ENCODE results near the gene TYRP1. TPM values are rescaled to one million over a fixed set of nuclear protein-coding genes. Genes with fewer than 3 reads are reported as not detected.
A peak's percentile ranks its signal among the peaks of the same experiment; 100 is the strongest.

The TYRP1 gene
- total and polyA plus RNA-seq, 11 donors: 12.7 to 122 (median 71.3) TPM

DNA sequence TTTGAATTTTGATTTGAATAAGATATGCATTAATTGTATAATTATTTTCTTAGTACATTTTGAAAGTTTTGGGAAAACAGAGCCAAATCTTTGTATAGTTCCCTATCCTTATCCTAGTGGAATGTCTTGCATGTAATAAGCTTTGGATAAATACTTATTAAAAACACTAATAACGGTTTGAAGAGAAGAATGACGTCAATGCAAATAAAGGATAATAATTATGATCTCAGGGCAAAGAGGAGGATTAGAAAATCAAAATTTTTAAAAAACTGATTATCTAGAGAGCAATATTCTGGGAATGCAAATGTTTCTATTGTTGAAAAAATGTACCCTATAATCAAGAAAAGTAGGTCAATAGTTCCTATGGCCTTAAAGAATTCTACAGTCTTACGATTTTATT lies 22.1 kb downstream of the TYRP1 start:
- peaks cover 0 to 3% (median 0%) of the 10 kb centered on the region in 12 donors for H3K4me1 ChIP-seq
- no peak for DNase-seq
- WGBS, 4 donors: 88 to 96% (median 91%) methylated on average over 3 of the region's 3 CpGs
- H3K27me3 ChIP-seq: no peaks in the 10 kb centered on the region
- no peak for ATAC-seq
- TF ChIP-seq POLR2A (IDR thresholded peaks at IDR 0.05): no peak
- TF ChIP-seq, protein P1, sequence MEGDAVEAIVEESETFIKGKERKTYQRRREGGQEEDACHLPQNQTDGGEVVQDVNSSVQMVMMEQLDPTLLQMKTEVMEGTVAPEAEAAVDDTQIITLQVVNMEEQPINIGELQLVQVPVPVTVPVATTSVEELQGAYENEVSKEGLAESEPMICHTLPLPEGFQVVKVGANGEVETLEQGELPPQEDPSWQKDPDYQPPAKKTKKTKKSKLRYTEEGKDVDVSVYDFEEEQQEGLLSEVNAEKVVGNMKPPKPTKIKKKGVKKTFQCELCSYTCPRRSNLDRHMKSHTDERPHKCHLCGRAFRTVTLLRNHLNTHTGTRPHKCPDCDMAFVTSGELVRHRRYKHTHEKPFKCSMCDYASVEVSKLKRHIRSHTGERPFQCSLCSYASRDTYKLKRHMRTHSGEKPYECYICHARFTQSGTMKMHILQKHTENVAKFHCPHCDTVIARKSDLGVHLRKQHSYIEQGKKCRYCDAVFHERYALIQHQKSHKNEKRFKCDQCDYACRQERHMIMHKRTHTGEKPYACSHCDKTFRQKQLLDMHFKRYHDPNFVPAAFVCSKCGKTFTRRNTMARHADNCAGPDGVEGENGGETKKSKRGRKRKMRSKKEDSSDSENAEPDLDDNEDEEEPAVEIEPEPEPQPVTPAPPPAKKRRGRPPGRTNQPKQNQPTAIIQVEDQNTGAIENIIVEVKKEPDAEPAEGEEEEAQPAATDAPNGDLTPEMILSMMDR (IDR thresholded peaks at IDR 0.05): no peak
- intact Hi-C loops (cut with DNase I): loop anchor here in 1 of 10 donors (5.0 kb wide), 1 partner anchor 372 kb away; no protein-coding TSS in a partner anchor
- H3K9me3 ChIP-seq: no peaks in the 10 kb centered on the region
- H3K4me3 ChIP-seq: no peak overlapping the region
- H3K36me3 ChIP-seq: no peaks in the 10 kb centered on the region
- no peak overlapping the region for H3K27ac ChIP-seq

DNA sequence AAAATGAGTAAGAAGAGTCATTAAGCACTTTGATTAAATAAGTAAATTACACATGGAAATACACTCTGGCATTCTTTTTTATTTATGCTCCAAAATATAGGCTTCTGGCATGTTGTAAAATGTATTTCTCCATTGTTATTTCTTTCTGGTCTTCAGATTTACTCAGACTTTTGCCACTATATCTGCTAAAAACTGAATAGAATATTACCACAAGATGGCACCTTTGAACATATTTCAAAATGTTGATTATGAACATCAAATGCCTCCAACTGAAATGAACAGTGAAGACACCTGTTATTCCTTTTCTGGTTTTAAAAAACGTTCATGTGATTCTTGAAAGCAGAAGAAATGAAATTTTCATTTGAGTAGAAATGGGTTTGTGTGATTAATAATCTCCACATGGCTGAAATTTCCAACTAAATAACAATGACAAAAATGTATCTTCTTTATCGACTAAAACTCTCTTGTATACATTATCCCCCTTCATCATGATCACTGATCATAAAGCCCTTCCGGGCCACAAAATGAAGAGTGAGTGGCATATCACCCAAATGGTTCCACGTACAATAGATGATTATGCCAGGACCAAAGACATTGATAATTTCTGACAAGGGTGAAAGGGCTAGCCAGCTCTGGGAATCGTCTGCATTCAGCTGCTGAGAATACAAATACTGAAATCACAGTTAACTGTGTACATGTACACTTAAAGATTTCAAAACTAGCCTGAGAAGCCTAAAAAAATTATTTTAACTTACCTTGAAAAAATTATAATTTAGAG lies 23.8 kb downstream of the TYRP1 start:
- TF ChIP-seq, protein P1 (IDR thresholded peaks at IDR 0.05): peak in 4 of 12 donors; percentile 14 to 32 (median 22)
- TF ChIP-seq POLR2A (IDR thresholded peaks at IDR 0.05): no peak
- WGBS, 4 donors: 56 to 66% (median 62%) methylated on average over 5 of the region's 5 CpGs
- Histone ChIP-seq H3K36me3 (no peaks in the 10 kb centered on the region), H3K4me1 (peaks cover 0 to 3% (median 0%) of the 10 kb centered on the region in 12 donors), H3K27ac (no peak overlapping the region), H3K9me3 (no peaks in the 10 kb centered on the region), H3K27me3 (no peaks in the 10 kb centered on the region), H3K4me3 (no peak overlapping the region)
- DNase-seq (no peak), ATAC-seq (no peak)
- intact Hi-C loops (cut with DNase I): loop anchor here in 1 of 10 donors (5.0 kb wide), 1 partner anchor 370 kb away; no protein-coding TSS in a partner anchor

DNA sequence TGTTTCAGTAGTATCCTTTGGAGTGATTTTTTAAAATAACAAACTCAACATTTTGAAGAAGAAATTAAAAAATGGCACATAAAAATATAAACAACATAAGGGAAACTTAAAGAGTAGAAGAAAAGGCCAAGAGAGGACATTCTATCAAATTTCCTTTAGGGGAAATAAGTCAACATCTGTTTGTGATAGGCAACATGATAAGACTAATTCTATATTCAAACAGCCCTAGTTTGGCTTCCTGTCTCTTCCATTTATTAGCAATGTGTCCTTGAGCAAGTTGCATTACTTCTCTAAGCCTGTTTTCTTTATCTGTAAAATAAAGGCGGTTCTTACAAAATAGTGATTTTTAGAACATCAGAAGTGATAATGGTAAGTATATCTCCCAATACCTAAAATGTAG lies 24.7 kb downstream of the TYRP1 start:
- H3K4me3 ChIP-seq: no peak overlapping the region
- H3K9me3 ChIP-seq: no peaks in the 10 kb centered on the region
- intact Hi-C loops (cut with DNase I): loop anchor here in 3 of 10 donors (2.0 to 5.0 kb wide), 2 partner anchors 369 to 371 kb away; no protein-coding TSS in a partner anchor
- 75 to 86% (median 82%) methylated on average over 1 of the region's 1 CpG for WGBS, 4 donors
- TF ChIP-seq POLR2A (IDR thresholded peaks at IDR 0.05): no peak
- ATAC-seq: no peak
- peaks cover 0 to 3% (median 0%) of the 10 kb centered on the region in 12 donors for H3K4me1 ChIP-seq
- H3K27ac ChIP-seq: no peak overlapping the region
- no peaks in the 10 kb centered on the region for H3K36me3 ChIP-seq
- H3K27me3 ChIP-seq: no peaks in the 10 kb centered on the region
- no peak for DNase-seq

DNA sequence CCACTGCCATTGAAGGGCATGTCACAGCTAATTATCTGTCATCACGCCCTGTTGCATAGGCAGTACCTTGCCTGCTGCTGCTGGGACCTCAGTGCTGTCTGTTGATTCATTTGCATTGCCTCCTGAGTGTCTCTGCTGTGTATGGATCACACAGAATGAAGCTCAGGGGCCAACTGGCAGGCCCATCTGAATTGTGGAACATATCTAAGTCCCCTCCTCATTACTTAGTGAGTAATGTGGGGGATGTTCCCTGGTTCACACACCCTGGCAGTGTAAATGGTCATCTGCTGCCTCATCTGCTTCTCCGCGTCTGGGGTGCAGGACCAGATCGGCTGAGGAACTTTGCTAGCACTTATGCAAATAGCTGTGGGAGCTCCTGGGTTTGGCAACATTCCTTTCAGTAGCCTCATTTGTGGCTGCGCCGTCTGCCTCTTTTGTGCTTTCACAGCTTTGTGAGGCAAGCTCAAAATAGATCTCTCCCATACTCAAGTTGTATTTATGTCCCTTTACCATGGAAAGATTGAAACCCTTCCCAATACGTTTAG lies 25.4 kb downstream of the TYRP1 start:
- intact Hi-C loops (cut with DNase I): loop anchor here in 3 of 10 donors (2.0 to 5.0 kb wide), 2 partner anchors 369 to 370 kb away; no protein-coding TSS in a partner anchor
- ATAC-seq (peak; percentile 39 to 70 (median 58)), DNase-seq (peak in 2 of 5 donors; percentile 20 to 42)
- H3K9me3 ChIP-seq: no peaks in the 10 kb centered on the region
- no peaks in the 10 kb centered on the region for H3K36me3 ChIP-seq
- TF ChIP-seq POLR2A (IDR thresholded peaks at IDR 0.05): no peak
- TF ChIP-seq, protein P1 (IDR thresholded peaks at IDR 0.05): no peak
- H3K27me3 ChIP-seq: no peaks in the 10 kb centered on the region
- peaks cover 0 to 4% (median 0%) of the 10 kb centered on the region in 12 donors for H3K4me1 ChIP-seq
- peak overlapping the region in 3 of 12 donors; percentile 3 to 14 (median 10) for H3K4me3 ChIP-seq
- H3K27ac ChIP-seq: no peak overlapping the region
- 34 to 61% (median 46%) methylated on average over 7 of the region's 7 CpGs for WGBS, 4 donors
